SU-DHL-6 (cell line): ENCODE measurements around the gene TEAD1.

ENCODE experiments used
- H2AFZ ChIP-seq: fragments of 200-600 bp; sonication (generic); 2 replicates; pipeline ENCODE4 v1.6.1; 2014; ENCODE audit warnings: low read depth, mild to moderate bottlenecking, moderate library complexity, mixed read lengths, antibody characterized with exemption, low read length; ENCODE audit not compliant: severe bottlenecking
- H3F3A ChIP-seq: fragments of 200-600 bp; shearing (Covaris generic); 2 replicates; pipeline ENCODE4 v1.6.0; 2016; ENCODE audit warnings: antibody characterized with exemption, mild to moderate bottlenecking; ENCODE audit not compliant: insufficient read depth
- H3K27ac ChIP-seq: fragments of 200-600 bp; sonication (generic); 2 replicates; pipeline ENCODE4 v1.5.1; 2016; ENCODE audit warnings: low read depth, mild to moderate bottlenecking, low read length, moderate library complexity, mixed read lengths
- H3K27me3 ChIP-seq: fragments of 200-600 bp; sonication (generic), shearing (Covaris generic); 2 replicates; pipeline ENCODE4 v1.6.0; 2014; ENCODE audit warnings: mild to moderate bottlenecking, low read length
- H3K36me3 ChIP-seq: fragments of 200-600 bp; sonication (generic); 2 replicates; pipeline ENCODE4 v1.6.1; 2014; ENCODE audit warnings: mild to moderate bottlenecking, low read length, mixed read lengths
- H3K4me2 ChIP-seq: fragments of 300-600, 200-600 bp; shearing (Covaris generic), sonication (generic); 2 replicates; pipeline ENCODE4 v1.6.0; 2014; ENCODE audit warnings: low read length, low read depth, mild to moderate bottlenecking; ENCODE audit not compliant: poor library complexity, severe bottlenecking
- H3K4me3 ChIP-seq: fragments of 200-600 bp; sonication (generic); 2 replicates; pipeline ENCODE4 v1.5.1; 2014; ENCODE audit warnings: antibody characterized with exemption, low read length, mild to moderate bottlenecking, mixed read lengths; ENCODE audit not compliant: insufficient read depth, poor library complexity, severe bottlenecking
- H3K79me2 ChIP-seq: fragments of 200-600 bp; sonication (generic); 2 replicates; pipeline ENCODE4 v1.6.1; 2014; ENCODE audit warnings: mild to moderate bottlenecking, low read length, moderate library complexity; ENCODE audit not compliant: insufficient read depth
- H3K9ac ChIP-seq: fragments of 200-600 bp; sonication (generic); 2 replicates; pipeline ENCODE4 v1.7.0; 2014; ENCODE audit warnings: mild to moderate bottlenecking, low read length
- H3K9me2 ChIP-seq: fragments of 200-600 bp; sonication (generic); replicated peaks from 2 replicates; pipeline ENCODE4 v1.6.1; 2014; ENCODE audit warnings: low read length; ENCODE audit not compliant: insufficient read depth
- H3K9me3 ChIP-seq: fragments of 200-600 bp; sonication (generic); 2 replicates; pipeline ENCODE4 v1.6.1; 2014; ENCODE audit warnings: low read length, mixed read lengths; ENCODE audit not compliant: insufficient read depth
- H4K20me1 ChIP-seq: fragments of 200-600 bp; sonication (generic); 2 replicates; pipeline ENCODE4 v1.6.1; 2014; ENCODE audit warnings: low read depth, mild to moderate bottlenecking, antibody characterized with exemption, low read length, moderate library complexity, mixed read lengths
- CTCF ChIP-seq: fragments of 200-600 bp; sonication (generic); IDR thresholded peaks from one replicate; pipeline ENCODE4 v1.5.1; 2017; ENCODE audit warnings: antibody characterized with exemption, mild to moderate bottlenecking, low read length, moderate library complexity; ENCODE audit not compliant: insufficient read depth, poor library complexity, severe bottlenecking
- EZH2phosphoT487 ChIP-seq: fragments of 200-600 bp; sonication (generic), shearing (Covaris generic); conservative IDR thresholded peaks from 2 replicates; pipeline ENCODE4 v1.6.1; 2018; ENCODE audit warnings: mild to moderate bottlenecking, antibody characterized with exemption, low read length, moderate library complexity, mixed read lengths

TEAD1 gene

GRCh38 chr11:12743834-12744449 is 69.7 kb downstream of the TEAD1 start:
- Histone ChIP-seq H3K9ac (no peak overlapping the region), H3K79me2 (no peaks in the 10 kb centered on the region), H3K4me2 (no peak overlapping the region), H4K20me1 (no peaks in the 10 kb centered on the region), H2AFZ (no peak overlapping the region), H3K9me2 (no peaks in the 10 kb centered on the region), H3F3A (no peaks in the 10 kb centered on the region), H3K4me3 (no peak overlapping the region), H3K36me3 (no peaks in the 10 kb centered on the region), H3K27ac (no peak overlapping the region), H3K9me3 (no peaks in the 10 kb centered on the region), H3K27me3 (0 out of 2 replicates have a peak, but pooled peaks cover 5% of the 10 kb centered on the region)
- TF ChIP-seq EZH2phosphoT487 (no peak), CTCF (no peak)

- Histone ChIP-seq H3K79me2 (no peaks in the 10 kb centered on the region), H3F3A (no peaks in the 10 kb centered on the region), H3K27me3 (0 out of 2 replicates have a peak, but pooled peaks cover 5% of the 10 kb centered on the region), H3K4me3 (no peak overlapping the region), H3K27ac (no peak overlapping the region), H3K4me2 (no peak overlapping the region), H3K36me3 (no peaks in the 10 kb centered on the region), H2AFZ (no peak overlapping the region), H3K9me2 (no peaks in the 10 kb centered on the region), H3K9me3 (no peaks in the 10 kb centered on the region), H4K20me1 (no peaks in the 10 kb centered on the region), H3K9ac (no peak overlapping the region)
- TF ChIP-seq CTCF (no peak), EZH2phosphoT487 (no peak)
These were observed 70.7 kb downstream of the TEAD1 start for GRCh38 chr11:12744826-12745502.

- no peaks in the 10 kb centered on the region for H3K9me3 ChIP-seq
- no peak overlapping the region for H3K4me3 ChIP-seq
- H3K27ac ChIP-seq, result no peak overlapping the region
- no peak overlapping the region for H3K4me2 ChIP-seq
- no peaks in the 10 kb centered on the region for H3K36me3 ChIP-seq
- no peak for TF ChIP-seq CTCF
- no peak for TF ChIP-seq EZH2phosphoT487
- no peaks in the 10 kb centered on the region for H3K79me2 ChIP-seq
- H3K9ac ChIP-seq, result no peak overlapping the region
- 0 out of 2 replicates have a peak, but pooled peaks cover 5% of the 10 kb centered on the region for H3K27me3 ChIP-seq
- no peaks in the 10 kb centered on the region for H3F3A ChIP-seq
- H4K20me1 ChIP-seq, result no peaks in the 10 kb centered on the region
- H2AFZ ChIP-seq, result no peak overlapping the region
- H3K9me2 ChIP-seq, result no peaks in the 10 kb centered on the region
These were observed 71.6 kb downstream of the TEAD1 start for GRCh38 chr11:12745787-12746186.
